GM19395 (cell line): ENCODE data around the gene CFH.
"Not testable (repeated sequence)": the region's sequence is repeated elsewhere in the genome, so short reads cannot be mapped to it uniquely, and the experiment has no call there.

ENCODE experiments used
- ATAC-seq: cut with Tn5 transposase; IDR thresholded peaks from one replicate; pipeline ENCODE4 v1.9.1; 2021; ENCODE audit warnings: mild to moderate bottlenecking, moderate library complexity; ENCODE audit not compliant: unreplicated experiment

Gene CFH

GRCh38 chr1:196651637-196652215 is at the start of gene CFH:
CFH (plus strand) TSS chr1:196652043; CDS start chr1:196652118, 75 bp downstream.
- ATAC-seq: no peak

GRCh38 chr1:196603651-196604050 is 48.2 kb upstream of the CFH start:
- no peak for ATAC-seq

GRCh38 chr1:196607981-196608380 is 43.9 kb upstream of the CFH start:
- no peak for ATAC-seq

- ATAC-seq: no peak
Observed at GRCh38 chr1:196608390-196609369, 43.2 kb upstream of the CFH start, which contains the start of gene KCNT2. KCNT2 (minus strand) TSS chr1:196608440; CDS start chr1:196608309, 131 bp downstream.

GRCh38 chr1:196609370-196609737 is 42.5 kb upstream of the CFH start:
- ATAC-seq: no peak

- no peak for ATAC-seq
Observed at GRCh38 chr1:196611873-196612272, 40.0 kb upstream of the CFH start.

- no peak for ATAC-seq
Observed at GRCh38 chr1:196619721-196620120, 32.1 kb upstream of the CFH start.

- no peak for ATAC-seq
Observed at GRCh38 chr1:196623079-196623478, 28.8 kb upstream of the CFH start.

- no peak for ATAC-seq
Observed at GRCh38 chr1:196628838-196629237, 23.0 kb upstream of the CFH start.

GRCh38 chr1:196637606-196638005 is 14.2 kb upstream of the CFH start:
- no peak for ATAC-seq

GRCh38 chr1:196638466-196638865 is 13.4 kb upstream of the CFH start:
- no peak for ATAC-seq

- not testable (repeated sequence) for ATAC-seq
Observed at GRCh38 chr1:196639291-196639690, 12.6 kb upstream of the CFH start.

- ATAC-seq: no peak
Observed at GRCh38 chr1:196640976-196641375, 10.9 kb upstream of the CFH start.

- no peak for ATAC-seq
Observed at GRCh38 chr1:196649990-196650389, 1.9 kb upstream of the CFH start.

GRCh38 chr1:196650403-196650802 is 1.4 kb upstream of the CFH start:
- no peak for ATAC-seq

- no peak for ATAC-seq
Observed at GRCh38 chr1:196651079-196651478, 764 bp upstream of the CFH start.

- no peak for ATAC-seq
Observed at GRCh38 chr1:196654271-196654670, 2.4 kb downstream of the CFH start.

GRCh38 chr1:196655071-196655470 is 3.2 kb downstream of the CFH start:
- ATAC-seq: no peak

- no peak for ATAC-seq
Observed at GRCh38 chr1:196655494-196655893, 3.7 kb downstream of the CFH start.

GRCh38 chr1:196659471-196659870 is 7.6 kb downstream of the CFH start:
- ATAC-seq: no peak

GRCh38 chr1:196660272-196660671 is 8.4 kb downstream of the CFH start:
- no peak for ATAC-seq

GRCh38 chr1:196660852-196661251 is 9.0 kb downstream of the CFH start:
- ATAC-seq: peak; percentile 86
